GM23338 (cell line): ENCODE measurements around the gene ZNF653. TPM values are rescaled to one million over a fixed set of nuclear protein-coding genes. Genes with fewer than 3 reads are reported as not detected.

Source experiments
- ATAC-seq: fragments of 200-7000 bp; cut with Tn5 transposase; 3 replicates; pipeline ENCODE4 v1.9.1; 2020
- DNase-seq: peaks from one replicate; pipeline ENCODE4 v3.0.0-alpha.2; 2015; ENCODE audit warnings: low spot score
- H2AFZ ChIP-seq: fragments of 200-600 bp; sonication (generic); 2 replicates; pipeline ENCODE4 v1.8.0; 2016; ENCODE audit warnings: antibody characterized with exemption, mild to moderate bottlenecking, moderate library complexity
- H3F3A ChIP-seq: fragments of 200-600 bp; sonication (generic); replicated peaks from 2 replicates; pipeline ENCODE4 v1.8.0; 2017; ENCODE audit warnings: antibody characterized with exemption, mixed run types, low read depth
- H3K27ac ChIP-seq: fragments of 200-600 bp; sonication (generic); 2 replicates; pipeline ENCODE4 v1.6.1; 2016; ENCODE audit warnings: low read depth
- H3K27me3 ChIP-seq: fragments of 200-600 bp; sonication (generic); 2 replicates; pipeline ENCODE4 v1.8.0; 2016; ENCODE audit warnings: mild to moderate bottlenecking, mixed run types, moderate library complexity; ENCODE audit not compliant: insufficient read depth
- H3K36me3 ChIP-seq: fragments of 200-600 bp; sonication (generic); 2 replicates; pipeline ENCODE4 v1.8.0; 2016; ENCODE audit warnings: mild to moderate bottlenecking; ENCODE audit not compliant: insufficient read depth
- H3K4me1 ChIP-seq: fragments of 200-600 bp; sonication (generic); 2 replicates; pipeline ENCODE4 v1.8.0; 2016; ENCODE audit warnings: mild to moderate bottlenecking, moderate library complexity; ENCODE audit not compliant: insufficient read depth
- H3K4me2 ChIP-seq: fragments of 200-600 bp; sonication (generic); 2 replicates; pipeline ENCODE4 v1.7.1; 2017; ENCODE audit warnings: mixed run types
- H3K4me3 ChIP-seq: fragments of 200-600 bp; sonication (generic); 2 replicates; pipeline ENCODE4 v1.6.1; 2016; ENCODE audit warnings: mixed run types
- H3K79me2 ChIP-seq: fragments of 200-600 bp; sonication (generic); replicated peaks from 2 replicates; pipeline ENCODE4 v1.8.0; 2017; ENCODE audit warnings: mild to moderate bottlenecking; ENCODE audit not compliant: insufficient read depth
- H3K9me2 ChIP-seq: fragments of 200-600 bp; sonication (generic); 2 replicates; pipeline ENCODE4 v1.8.0; 2017; ENCODE audit not compliant: insufficient read depth
- H4K20me1 ChIP-seq: fragments of 200-600 bp; sonication (generic); replicated peaks from 2 replicates; pipeline ENCODE4 v1.8.0; 2017; ENCODE audit warnings: mild to moderate bottlenecking; ENCODE audit not compliant: insufficient read depth
- H3K27ac Mint-ChIP-seq: 2 replicates; pipeline ENCODE4 v1.8.0; 2020; ENCODE audit warnings: inconsistent platforms, mild to moderate bottlenecking, moderate library complexity, mixed read lengths
- H3K27me3 Mint-ChIP-seq: 3 replicates; pipeline ENCODE4 v1.8.0; 2022; ENCODE audit warnings: low read depth, mild to moderate bottlenecking, moderate library complexity, mixed read lengths, inconsistent platforms; ENCODE audit not compliant: insufficient read depth, poor library complexity
- H3K36me3 Mint-ChIP-seq: 3 replicates; pipeline ENCODE4 v1.8.0; 2021; ENCODE audit warnings: low read depth, mild to moderate bottlenecking, inconsistent platforms, moderate library complexity, mixed read lengths
- H3K4me1 Mint-ChIP-seq: 3 replicates; pipeline ENCODE4 v1.8.0; 2020; ENCODE audit warnings: mild to moderate bottlenecking, inconsistent platforms, mixed read lengths
- H3K4me3 Mint-ChIP-seq: 3 replicates; pipeline ENCODE4 v1.8.0; 2021; ENCODE audit warnings: moderate library complexity, mild to moderate bottlenecking, inconsistent platforms, mixed read lengths
- H3K9me3 Mint-ChIP-seq: 3 replicates; pipeline ENCODE4 v1.8.0; 2020; ENCODE audit warnings: moderate library complexity, mild to moderate bottlenecking, inconsistent platforms, mixed read lengths
- CREB1 ChIP-seq: fragments of 250-450 bp; sonication (Bioruptor Pico); IDR thresholded peaks from 2 replicates; pipeline ENCODE4 v1.5.0; 2020; ENCODE audit warnings: low read depth, mild to moderate bottlenecking, moderate library complexity
- STAT1 ChIP-seq: IDR thresholded peaks from one replicate; pipeline ENCODE4 v1.6.1; 2016; ENCODE audit warnings: antibody characterized with exemption; ENCODE audit not compliant: unreplicated experiment
- ZNF331 ChIP-seq: fragments of 250-450 bp; sonication (Bioruptor Pico); IDR thresholded peaks from 2 replicates; pipeline ENCODE4 v1.5.0; 2020; ENCODE audit warnings: low read depth, mild to moderate bottlenecking, moderate library complexity
- polyA plus RNA-seq: library from polyadenylated mRNA; unstranded; fragments of >200 nt; fragmentation: Nextera tagmentation; extraction: Ambion mirVana; gene quantifications from 2 replicates; pipeline ENCODE4 v1.2.1, GENCODE V29; 2016
- total RNA-seq: library from RNA; depleted of rRNA; stranded (reverse); fragments of >200 nt; shearing (Covaris generic); gene quantifications from 2 replicates; pipeline ENCODE4 v1.2.3, GENCODE V29; 2014
- TF ChIP-seq, protein P1 (sequence below): fragments of 250-450 bp; sonication (Bioruptor Pico); IDR thresholded peaks from 2 replicates; pipeline ENCODE4 v1.5.0; 2020; ENCODE audit warnings: mild to moderate bottlenecking, moderate library complexity
- TF ChIP-seq, protein P2 (sequence below): IDR thresholded peaks from one replicate; pipeline ENCODE4 v1.6.1; 2018; ENCODE audit warnings: antibody characterized with exemption; ENCODE audit not compliant: unreplicated experiment

The ZNF653 gene
- total and polyA plus RNA-seq, 2 experiments from 2014 or later, result 2.5 to 5.3 TPM

DNA sequence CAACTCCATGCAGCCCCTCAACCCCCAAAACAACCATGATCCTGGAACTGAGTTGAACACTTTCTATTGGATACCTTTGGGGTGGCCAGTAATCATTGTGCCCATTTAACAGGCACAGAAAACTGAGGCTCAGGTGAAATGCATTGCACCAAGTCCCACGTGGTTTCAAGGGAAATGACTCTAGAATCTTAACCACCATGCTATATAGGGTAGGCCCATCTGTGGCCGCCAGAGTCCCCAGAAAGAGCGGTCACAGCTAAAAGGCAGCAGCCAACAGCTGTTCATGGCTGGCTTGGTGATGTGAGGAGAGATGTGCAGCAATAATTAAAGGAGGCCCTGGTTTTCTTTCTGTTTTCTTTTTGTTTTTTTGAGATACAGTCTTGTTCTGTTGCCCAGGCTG lies 35.6 kb upstream of the ZNF653 start (continued):
- TF ChIP-seq, protein P1, sequence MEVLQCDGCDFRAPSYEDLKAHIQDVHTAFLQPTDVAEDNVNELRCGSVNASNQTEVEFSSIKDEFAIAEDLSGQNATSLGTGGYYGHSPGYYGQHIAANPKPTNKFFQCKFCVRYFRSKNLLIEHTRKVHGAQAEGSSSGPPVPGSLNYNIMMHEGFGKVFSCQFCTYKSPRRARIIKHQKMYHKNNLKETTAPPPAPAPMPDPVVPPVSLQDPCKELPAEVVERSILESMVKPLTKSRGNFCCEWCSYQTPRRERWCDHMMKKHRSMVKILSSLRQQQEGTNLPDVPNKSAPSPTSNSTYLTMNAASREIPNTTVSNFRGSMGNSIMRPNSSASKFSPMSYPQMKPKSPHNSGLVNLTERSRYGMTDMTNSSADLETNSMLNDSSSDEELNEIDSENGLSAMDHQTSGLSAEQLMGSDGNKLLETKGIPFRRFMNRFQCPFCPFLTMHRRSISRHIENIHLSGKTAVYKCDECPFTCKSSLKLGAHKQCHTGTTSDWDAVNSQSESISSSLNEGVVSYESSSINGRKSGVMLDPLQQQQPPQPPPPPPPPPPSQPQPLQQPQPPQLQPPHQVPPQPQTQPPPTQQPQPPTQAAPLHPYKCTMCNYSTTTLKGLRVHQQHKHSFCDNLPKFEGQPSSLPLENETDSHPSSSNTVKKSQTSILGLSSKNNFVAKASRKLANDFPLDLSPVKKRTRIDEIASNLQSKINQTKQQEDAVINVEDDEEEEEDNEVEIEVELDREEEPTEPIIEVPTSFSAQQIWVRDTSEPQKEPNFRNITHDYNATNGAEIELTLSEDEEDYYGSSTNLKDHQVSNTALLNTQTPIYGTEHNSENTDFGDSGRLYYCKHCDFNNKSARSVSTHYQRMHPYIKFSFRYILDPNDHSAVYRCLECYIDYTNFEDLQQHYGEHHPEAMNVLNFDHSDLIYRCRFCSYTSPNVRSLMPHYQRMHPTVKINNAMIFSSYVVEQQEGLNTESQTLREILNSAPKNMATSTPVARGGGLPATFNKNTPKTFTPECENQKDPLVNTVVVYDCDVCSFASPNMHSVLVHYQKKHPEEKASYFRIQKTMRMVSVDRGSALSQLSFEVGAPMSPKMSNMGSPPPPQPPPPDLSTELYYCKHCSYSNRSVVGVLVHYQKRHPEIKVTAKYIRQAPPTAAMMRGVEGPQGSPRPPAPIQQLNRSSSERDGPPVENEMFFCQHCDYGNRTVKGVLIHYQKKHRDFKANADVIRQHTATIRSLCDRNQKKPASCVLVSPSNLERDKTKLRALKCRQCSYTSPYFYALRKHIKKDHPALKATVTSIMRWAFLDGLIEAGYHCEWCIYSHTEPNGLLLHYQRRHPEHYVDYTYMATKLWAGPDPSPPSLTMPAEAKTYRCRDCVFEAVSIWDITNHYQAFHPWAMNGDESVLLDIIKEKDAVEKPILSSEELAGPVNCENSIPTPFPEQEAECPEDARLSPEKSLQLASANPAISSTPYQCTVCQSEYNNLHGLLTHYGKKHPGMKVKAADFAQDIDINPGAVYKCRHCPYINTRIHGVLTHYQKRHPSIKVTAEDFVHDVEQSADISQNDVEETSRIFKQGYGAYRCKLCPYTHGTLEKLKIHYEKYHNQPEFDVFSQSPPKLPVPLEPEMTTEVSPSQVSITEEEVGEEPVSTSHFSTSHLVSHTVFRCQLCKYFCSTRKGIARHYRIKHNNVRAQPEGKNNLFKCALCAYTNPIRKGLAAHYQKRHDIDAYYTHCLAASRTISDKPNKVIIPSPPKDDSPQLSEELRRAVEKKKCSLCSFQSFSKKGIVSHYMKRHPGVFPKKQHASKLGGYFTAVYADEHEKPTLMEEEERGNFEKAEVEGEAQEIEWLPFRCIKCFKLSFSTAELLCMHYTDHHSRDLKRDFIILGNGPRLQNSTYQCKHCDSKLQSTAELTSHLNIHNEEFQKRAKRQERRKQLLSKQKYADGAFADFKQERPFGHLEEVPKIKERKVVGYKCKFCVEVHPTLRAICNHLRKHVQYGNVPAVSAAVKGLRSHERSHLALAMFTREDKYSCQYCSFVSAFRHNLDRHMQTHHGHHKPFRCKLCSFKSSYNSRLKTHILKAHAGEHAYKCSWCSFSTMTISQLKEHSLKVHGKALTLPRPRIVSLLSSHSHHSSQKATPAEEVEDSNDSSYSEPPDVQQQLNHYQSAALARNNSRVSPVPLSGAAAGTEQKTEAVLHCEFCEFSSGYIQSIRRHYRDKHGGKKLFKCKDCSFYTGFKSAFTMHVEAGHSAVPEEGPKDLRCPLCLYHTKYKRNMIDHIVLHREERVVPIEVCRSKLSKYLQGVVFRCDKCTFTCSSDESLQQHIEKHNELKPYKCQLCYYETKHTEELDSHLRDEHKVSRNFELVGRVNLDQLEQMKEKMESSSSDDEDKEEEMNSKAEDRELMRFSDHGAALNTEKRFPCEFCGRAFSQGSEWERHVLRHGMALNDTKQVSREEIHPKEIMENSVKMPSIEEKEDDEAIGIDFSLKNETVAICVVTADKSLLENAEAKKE, result no peak

DNA sequence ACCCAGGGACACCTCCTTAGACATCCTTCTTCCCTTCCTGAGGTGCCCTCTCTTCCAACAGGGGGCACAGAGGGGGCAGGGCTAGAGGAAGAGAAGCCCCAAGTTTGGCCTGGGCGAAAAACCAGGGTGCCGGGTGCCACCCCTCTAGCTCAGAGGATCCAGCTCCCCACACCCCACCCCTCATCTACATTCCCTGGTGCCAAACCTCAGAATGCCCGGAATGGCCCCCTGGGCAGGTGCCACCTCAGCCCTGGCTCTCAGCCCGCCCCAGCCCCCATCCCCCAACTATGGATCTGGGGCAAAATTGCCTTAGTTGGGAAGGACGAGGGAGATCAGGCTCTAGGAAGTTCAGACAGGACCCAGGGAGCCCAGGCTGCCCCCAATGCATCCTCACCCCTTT lies 35.0 kb upstream of the ZNF653 start:
- H3K9me3 Mint-ChIP-seq, result no peaks in the 10 kb centered on the region
- peak overlapping the region; percentile 90 for H3K4me2 ChIP-seq
- peaks cover 20% of the 10 kb centered on the region for H3K27me3 Mint-ChIP-seq
- H3K27me3 ChIP-seq, result no peaks in the 10 kb centered on the region
- H3F3A ChIP-seq, result peaks cover 9% of the 10 kb centered on the region; the same call in 1 of the 2 replicates
- H4K20me1 ChIP-seq, result no peaks in the 10 kb centered on the region
- ATAC-seq, result no peak
- H3K4me3 Mint-ChIP-seq, result peak overlapping the region; percentile 61; the same call in 2 of the 3 replicates
- H3K27ac ChIP-seq, result 0 out of 2 replicates have a peak overlapping the region, but pooled peaks have one; percentile 32
- DNase-seq, result no peak
- no peaks in the 10 kb centered on the region for H3K36me3 Mint-ChIP-seq
- H3K4me3 ChIP-seq, result peak overlapping the region; percentile 63; the same call in 1 of the 2 replicates
- H2AFZ ChIP-seq, result no peak overlapping the region
- peaks cover 14% of the 10 kb centered on the region for H3K4me1 ChIP-seq
- no peaks in the 10 kb centered on the region for H3K36me3 ChIP-seq
- peak overlapping the region; percentile 77; the same call in 1 of the 2 replicates for H3K27ac Mint-ChIP-seq
- no peaks in the 10 kb centered on the region for H3K9me2 ChIP-seq
- no peaks in the 10 kb centered on the region for H3K79me2 ChIP-seq
- H3K4me1 Mint-ChIP-seq, result peaks cover 20% of the 10 kb centered on the region
- no peak for TF ChIP-seq STAT1
- TF ChIP-seq, protein P2, sequence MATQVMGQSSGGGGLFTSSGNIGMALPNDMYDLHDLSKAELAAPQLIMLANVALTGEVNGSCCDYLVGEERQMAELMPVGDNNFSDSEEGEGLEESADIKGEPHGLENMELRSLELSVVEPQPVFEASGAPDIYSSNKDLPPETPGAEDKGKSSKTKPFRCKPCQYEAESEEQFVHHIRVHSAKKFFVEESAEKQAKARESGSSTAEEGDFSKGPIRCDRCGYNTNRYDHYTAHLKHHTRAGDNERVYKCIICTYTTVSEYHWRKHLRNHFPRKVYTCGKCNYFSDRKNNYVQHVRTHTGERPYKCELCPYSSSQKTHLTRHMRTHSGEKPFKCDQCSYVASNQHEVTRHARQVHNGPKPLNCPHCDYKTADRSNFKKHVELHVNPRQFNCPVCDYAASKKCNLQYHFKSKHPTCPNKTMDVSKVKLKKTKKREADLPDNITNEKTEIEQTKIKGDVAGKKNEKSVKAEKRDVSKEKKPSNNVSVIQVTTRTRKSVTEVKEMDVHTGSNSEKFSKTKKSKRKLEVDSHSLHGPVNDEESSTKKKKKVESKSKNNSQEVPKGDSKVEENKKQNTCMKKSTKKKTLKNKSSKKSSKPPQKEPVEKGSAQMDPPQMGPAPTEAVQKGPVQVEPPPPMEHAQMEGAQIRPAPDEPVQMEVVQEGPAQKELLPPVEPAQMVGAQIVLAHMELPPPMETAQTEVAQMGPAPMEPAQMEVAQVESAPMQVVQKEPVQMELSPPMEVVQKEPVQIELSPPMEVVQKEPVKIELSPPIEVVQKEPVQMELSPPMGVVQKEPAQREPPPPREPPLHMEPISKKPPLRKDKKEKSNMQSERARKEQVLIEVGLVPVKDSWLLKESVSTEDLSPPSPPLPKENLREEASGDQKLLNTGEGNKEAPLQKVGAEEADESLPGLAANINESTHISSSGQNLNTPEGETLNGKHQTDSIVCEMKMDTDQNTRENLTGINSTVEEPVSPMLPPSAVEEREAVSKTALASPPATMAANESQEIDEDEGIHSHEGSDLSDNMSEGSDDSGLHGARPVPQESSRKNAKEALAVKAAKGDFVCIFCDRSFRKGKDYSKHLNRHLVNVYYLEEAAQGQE, result no peak
- TF ChIP-seq ZNF331 (CRISPR knock-in tag), result no peak
- TF ChIP-seq, protein P1, result no peak
- TF ChIP-seq CREB1, result no peak
